Measurements from ENCODE around the gene RUNX3. TPM values are rescaled to one million over a fixed set of nuclear protein-coding genes. Genes with fewer than 3 reads are reported as not detected.

Gene RUNX3
- polyA plus RNA-seq, 3 donors = 4.4 to 27.9 (median 6.7) TPM

DNA sequence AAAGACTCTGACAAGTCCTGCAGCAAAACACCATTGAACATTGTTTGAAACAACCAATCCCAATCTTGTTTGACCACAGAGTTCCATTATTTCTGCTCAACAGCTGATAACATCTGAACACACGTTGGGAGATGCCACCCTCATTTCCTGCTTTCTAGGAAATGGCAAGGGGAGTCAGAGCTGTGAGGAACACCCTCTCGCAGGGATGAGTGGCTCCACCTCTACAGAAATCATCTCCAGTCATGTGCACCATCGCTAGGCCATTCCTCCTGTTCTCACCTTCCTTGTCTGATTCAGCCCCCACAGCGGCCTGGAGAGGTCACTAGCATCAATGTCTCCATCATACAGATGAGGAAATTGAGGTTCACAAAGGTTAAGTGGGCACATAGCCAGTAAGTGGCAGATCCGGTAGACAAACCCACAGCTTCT, 22.4 kb upstream of the RUNX3 start:
- no peaks in the 10 kb centered on the region for H3K27me3 ChIP-seq (ENCODE audit: control insufficient read depth in 2 of 2, insufficient read depth in 2 of 2, low read length in 2 of 2)
- peaks cover 32 to 35% of the 10 kb centered on the region in 2 donors for H3K4me1 ChIP-seq (ENCODE audit: control insufficient read depth in 1 of 2, insufficient read depth in 2 of 2, low read length in 2 of 2)
- Mint-ChIP-seq H3K9me3 (peaks cover 0 to 2% (median 0%) of the 10 kb centered on the region in 7 donors), H3K27ac (no peak overlapping the region), H3K36me3 (peaks cover 0 to 7% of the 10 kb centered on the region in 2 donors), H3K4me1 (peaks cover 42% of the 10 kb centered on the region), H3K4me3 (no peak overlapping the region), H3K27me3 (ENCODE audit: low read depth in 3 of 3) (peaks cover 2 to 9% (median 5%) of the 10 kb centered on the region in 3 donors)
- H3K36me3 ChIP-seq (replicated peaks in 1 of 2; ENCODE audit: control insufficient read depth in 1 of 2, insufficient read depth in 2 of 2, low read length in 2 of 2) = no peaks in the 10 kb centered on the region
- H3K9me3 ChIP-seq (replicated peaks in 1 of 2; ENCODE audit: control insufficient read depth in 1 of 2, insufficient read depth in 1 of 2, low read length in 2 of 2) = no peaks in the 10 kb centered on the region
- no peak overlapping the region for H2AFZ ChIP-seq (ENCODE audit: insufficient read depth, low read depth, low read length, poor library complexity, severe bottlenecking)
- H3K9ac ChIP-seq (ENCODE audit: insufficient read depth, low read length, poor library complexity, severe bottlenecking) = no peak overlapping the region
- no peak overlapping the region for H3K4me3 ChIP-seq (replicated peaks in 1 of 3; ENCODE audit: low read depth in 2 of 3, low read length in 3 of 3)
- TF ChIP-seq, protein P1, sequence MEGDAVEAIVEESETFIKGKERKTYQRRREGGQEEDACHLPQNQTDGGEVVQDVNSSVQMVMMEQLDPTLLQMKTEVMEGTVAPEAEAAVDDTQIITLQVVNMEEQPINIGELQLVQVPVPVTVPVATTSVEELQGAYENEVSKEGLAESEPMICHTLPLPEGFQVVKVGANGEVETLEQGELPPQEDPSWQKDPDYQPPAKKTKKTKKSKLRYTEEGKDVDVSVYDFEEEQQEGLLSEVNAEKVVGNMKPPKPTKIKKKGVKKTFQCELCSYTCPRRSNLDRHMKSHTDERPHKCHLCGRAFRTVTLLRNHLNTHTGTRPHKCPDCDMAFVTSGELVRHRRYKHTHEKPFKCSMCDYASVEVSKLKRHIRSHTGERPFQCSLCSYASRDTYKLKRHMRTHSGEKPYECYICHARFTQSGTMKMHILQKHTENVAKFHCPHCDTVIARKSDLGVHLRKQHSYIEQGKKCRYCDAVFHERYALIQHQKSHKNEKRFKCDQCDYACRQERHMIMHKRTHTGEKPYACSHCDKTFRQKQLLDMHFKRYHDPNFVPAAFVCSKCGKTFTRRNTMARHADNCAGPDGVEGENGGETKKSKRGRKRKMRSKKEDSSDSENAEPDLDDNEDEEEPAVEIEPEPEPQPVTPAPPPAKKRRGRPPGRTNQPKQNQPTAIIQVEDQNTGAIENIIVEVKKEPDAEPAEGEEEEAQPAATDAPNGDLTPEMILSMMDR (IDR thresholded peaks at IDR 0.05) = no peak
- H3K27ac ChIP-seq (ENCODE audit: low read depth in 1 of 2, low read length in 2 of 2) = no peak overlapping the region
- intact Hi-C loops (cut with micrococcal nuclease) = no loop called here
- WGBS (ENCODE audit: insufficient coverage) = no CpG with 5 or more reads among the region's 5 CpGs
- H3K79me2 ChIP-seq (ENCODE audit: insufficient read depth, low read length) = no peaks in the 10 kb centered on the region
- DNase-seq = peak; percentile 25 to 56 (median 51)
- H4K20me1 ChIP-seq (ENCODE audit: insufficient read depth, low read length) = no peaks in the 10 kb centered on the region
- H3K4me2 ChIP-seq (replicated peaks; ENCODE audit: extremely low read depth, low read length, poor library complexity, severe bottlenecking) = no peak overlapping the region

DNA sequence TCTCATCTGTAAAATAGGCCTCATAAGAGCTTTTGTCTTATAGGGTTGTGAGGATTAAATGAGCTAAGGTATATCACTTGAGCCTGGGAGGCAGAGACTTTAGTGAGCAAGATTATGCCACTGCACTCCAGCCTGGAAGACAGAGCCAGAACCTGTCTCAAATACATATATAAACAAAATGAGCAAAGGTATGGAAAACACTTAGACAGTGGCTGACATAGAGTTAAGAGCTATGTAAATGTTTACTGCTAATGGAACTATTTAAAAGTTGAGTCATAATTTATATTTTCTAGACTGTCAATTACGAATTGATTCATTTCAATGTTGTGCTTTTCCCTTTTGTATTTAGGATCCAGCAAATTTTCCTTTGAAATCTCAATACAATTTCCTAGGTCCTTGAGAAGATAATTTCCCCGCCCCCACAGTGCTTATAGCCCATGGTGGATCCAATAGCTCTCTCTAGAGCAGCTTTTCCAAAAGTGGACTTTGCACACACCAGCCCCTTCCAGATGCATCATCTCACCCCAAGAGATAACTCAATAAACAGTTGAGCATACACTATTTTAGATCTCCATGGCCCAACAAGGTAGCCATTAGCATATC, 21.8 kb upstream of the RUNX3 start:
- H3K9me3 Mint-ChIP-seq = peaks cover 0 to 2% (median 0%) of the 10 kb centered on the region in 7 donors
- no peaks in the 10 kb centered on the region for H3K36me3 ChIP-seq (replicated peaks in 1 of 2; ENCODE audit: control insufficient read depth in 1 of 2, insufficient read depth in 2 of 2, low read length in 2 of 2)
- no peak overlapping the region for H3K4me3 Mint-ChIP-seq
- TF ChIP-seq, protein P1 (IDR thresholded peaks at IDR 0.05) = no peak
- H3K27me3 ChIP-seq (ENCODE audit: control insufficient read depth in 2 of 2, insufficient read depth in 2 of 2, low read length in 2 of 2) = no peaks in the 10 kb centered on the region
- H3K27ac Mint-ChIP-seq = no peak overlapping the region
- H3K79me2 ChIP-seq (ENCODE audit: insufficient read depth, low read length) = no peaks in the 10 kb centered on the region
- peaks cover 37% of the 10 kb centered on the region for H3K4me1 Mint-ChIP-seq
- no peak for DNase-seq
- H3K9me3 ChIP-seq (replicated peaks in 1 of 2; ENCODE audit: control insufficient read depth in 1 of 2, insufficient read depth in 1 of 2, low read length in 2 of 2) = no peaks in the 10 kb centered on the region
- H3K27ac ChIP-seq (ENCODE audit: low read depth in 1 of 2, low read length in 2 of 2) = no peak overlapping the region
- H3K4me3 ChIP-seq (replicated peaks in 1 of 3; ENCODE audit: low read depth in 2 of 3, low read length in 3 of 3) = no peak overlapping the region
- H3K4me1 ChIP-seq (ENCODE audit: control insufficient read depth in 1 of 2, insufficient read depth in 2 of 2, low read length in 2 of 2) = peaks cover 27 to 30% of the 10 kb centered on the region in 2 donors
- peaks cover 2 to 9% (median 5%) of the 10 kb centered on the region in 3 donors for H3K27me3 Mint-ChIP-seq (ENCODE audit: low read depth in 3 of 3)
- H4K20me1 ChIP-seq (ENCODE audit: insufficient read depth, low read length) = no peaks in the 10 kb centered on the region
- no peak overlapping the region for H2AFZ ChIP-seq (ENCODE audit: insufficient read depth, low read depth, low read length, poor library complexity, severe bottlenecking)
- no peak overlapping the region for H3K9ac ChIP-seq (ENCODE audit: insufficient read depth, low read length, poor library complexity, severe bottlenecking)
- intact Hi-C loops (cut with micrococcal nuclease) = no loop called here
- H3K4me2 ChIP-seq (replicated peaks; ENCODE audit: extremely low read depth, low read length, poor library complexity, severe bottlenecking) = no peak overlapping the region
- 100% methylated on average over 1 of the region's 2 CpGs for WGBS (ENCODE audit: insufficient coverage)
- H3K36me3 Mint-ChIP-seq = peaks cover 0 to 6% of the 10 kb centered on the region in 2 donors
